Upper lobe of left lung (tissue), 4 donors: ENCODE results near the gene ASB1.

ENCODE experiments used
- CTCF ChIP-seq, 6 experiments: fragments of 450-650 bp in 4 of 6; fragments of 200-600 bp in 2 of 6; sonication (generic) in 2 of 6; IDR thresholded peaks; one replicate each; pipeline ENCODE4 v1.5.1; 2016 to 2019; ENCODE audit warnings: antibody characterized with exemption in 6 of 6
- POLR2A ChIP-seq, 4 donors: fragments of 450-650 bp; IDR thresholded peaks; one replicate each; pipeline ENCODE4 v1.5.1; 2016 to 2017; ENCODE audit warnings: antibody characterized with exemption in 4 of 4, mild to moderate bottlenecking in 2 of 4

GRCh38 chr2:238404406-238405216 is 22.1 kb upstream of the ASB1 start:
- TF ChIP-seq POLR2A (IDR thresholded peaks at IDR 0.05) (peak in 1 of 4 donors; percentile 13), CTCF (IDR thresholded peaks at IDR 0.05) (peak in 1 of 6 experiments; percentile 20)
